Hepatocyte (in vitro differentiated cells): ENCODE measurements around the gene GREM2. TPM values are rescaled to one million over a fixed set of nuclear protein-coding genes. Genes with fewer than 3 reads are reported as not detected.

ENCODE experiments used
- DNase-seq: peaks from one replicate; pipeline ENCODE4 v3.0.0-alpha.2; 2016; ENCODE audit warnings: low spot score
- H2AFZ ChIP-seq: fragments of 200-600 bp; sonication (generic); 2 replicates; pipeline ENCODE4 v1.6.0; 2016; ENCODE audit warnings: antibody characterized with exemption, mild to moderate bottlenecking
- H3K27ac ChIP-seq: fragments of 200-600 bp; sonication (generic); 2 replicates; pipeline ENCODE4 v1.5.1; 2016; ENCODE audit warnings: mild to moderate bottlenecking
- H3K27me3 ChIP-seq: fragments of 200-600 bp; sonication (generic); 2 replicates; pipeline ENCODE4 v1.6.1; 2016
- H3K36me3 ChIP-seq: fragments of 200-600 bp; sonication (generic); replicated peaks from 2 replicates; pipeline ENCODE4 v1.5.1; 2016; ENCODE audit warnings: low read depth; ENCODE audit not compliant: insufficient read depth
- H3K4me1 ChIP-seq: fragments of 200-600 bp; sonication (generic); 2 replicates; pipeline ENCODE4 v1.5.1; 2016; ENCODE audit warnings: mild to moderate bottlenecking, moderate library complexity; ENCODE audit not compliant: insufficient read depth
- H3K4me2 ChIP-seq: fragments of 200-600 bp; sonication (generic); 2 replicates; pipeline ENCODE4 v1.6.0; 2016
- H3K4me3 ChIP-seq: fragments of 200-600 bp; sonication (generic); 2 replicates; pipeline ENCODE4 v1.5.1; 2016; ENCODE audit warnings: mild to moderate bottlenecking
- H3K79me2 ChIP-seq: fragments of 200-600 bp; sonication (generic); 2 replicates; pipeline ENCODE4 v1.6.0; 2017; ENCODE audit warnings: mild to moderate bottlenecking
- H3K9me2 ChIP-seq: fragments of 200-600 bp; sonication (generic); replicated peaks from 2 replicates; pipeline ENCODE4 v1.6.0; 2017; ENCODE audit warnings: mild to moderate bottlenecking; ENCODE audit not compliant: insufficient read depth
- H3K9me3 ChIP-seq: fragments of 200-600 bp; sonication (generic); 2 replicates; pipeline ENCODE4 v1.5.1; 2016; ENCODE audit warnings: low read depth, mild to moderate bottlenecking
- H4K20me1 ChIP-seq: fragments of 200-600 bp; sonication (generic); 2 replicates; pipeline ENCODE4 v1.6.0; 2016; ENCODE audit warnings: mild to moderate bottlenecking; ENCODE audit not compliant: insufficient read depth, poor library complexity, severe bottlenecking
- EZH2 ChIP-seq: fragments of 200-600 bp; sonication (generic); IDR thresholded peaks from 2 replicates; pipeline ENCODE4 v1.6.1; 2016; ENCODE audit warnings: antibody characterized with exemption, mild to moderate bottlenecking, borderline replicate concordance
- EZH2phosphoT487 ChIP-seq: fragments of 200-600 bp; sonication (generic); IDR thresholded peaks from one replicate; pipeline ENCODE4 v1.6.1; 2018; ENCODE audit warnings: antibody characterized with exemption, mild to moderate bottlenecking, low read depth, moderate library complexity; ENCODE audit not compliant: unreplicated experiment, severe bottlenecking
- WGBS: methylation state at CpG from one replicate; pipeline ENCODE4 v1.1.6; 2016; ENCODE audit warnings: low lambda C conversion rate; ENCODE audit errors: missing lambda C conversion rate; 5-methylcytosine and 5-hydroxymethylcytosine counted together
- polyA plus RNA-seq: library from polyadenylated mRNA; unstranded; fragments of >200 nt; fragmentation: Nextera tagmentation; extraction: Ambion mirVana; gene quantifications from 2 replicates; pipeline ENCODE4 v1.2.1, GENCODE V29; 2016
- total RNA-seq: library from RNA; depleted of rRNA; stranded (reverse); fragments of >200 nt; gene quantifications from 2 replicates; pipeline ENCODE4 v1.2.3, GENCODE V29; 2014
- TF ChIP-seq, protein P1 (sequence below): fragments of 200-600 bp; sonication (generic); IDR thresholded peaks from 2 replicates; pipeline ENCODE4 v1.5.1; 2016; ENCODE audit warnings: antibody characterized with exemption, mild to moderate bottlenecking; ENCODE audit not compliant: poor library complexity

The GREM2 gene
- total and polyA plus RNA-seq, 2 experiments from 2014 or later, result 3.3 to 5.6 TPM

DNA sequence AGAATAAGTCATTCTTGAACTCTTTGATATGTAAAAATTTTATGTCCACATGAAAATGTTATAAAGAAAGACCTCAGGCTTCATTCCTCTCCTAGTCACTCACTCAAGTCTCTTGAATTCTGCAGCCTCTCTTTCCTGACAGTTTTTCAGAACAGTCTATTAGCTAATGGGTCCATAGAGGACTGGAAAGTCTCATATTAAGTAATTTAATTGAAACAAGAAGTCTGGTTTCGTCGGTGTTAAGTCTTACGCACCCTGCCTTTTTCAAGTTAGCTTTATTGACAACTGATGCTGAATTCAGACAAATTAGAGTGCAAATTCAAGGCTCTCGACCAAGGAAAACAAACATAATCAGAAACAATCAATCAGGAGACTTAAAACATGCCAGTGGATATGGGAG lies 105.8 kb downstream of the GREM2 start:
- Histone ChIP-seq H3K27ac (no peak overlapping the region), H3K9me2 (no peaks in the 10 kb centered on the region), H3K9me3 (no peaks in the 10 kb centered on the region), H3K4me3 (no peak overlapping the region), H3K27me3 (no peaks in the 10 kb centered on the region), H3K79me2 (no peaks in the 10 kb centered on the region), H4K20me1 (no peaks in the 10 kb centered on the region), H3K4me2 (no peak overlapping the region), H3K36me3 (no peaks in the 10 kb centered on the region), H3K4me1 (peaks cover 6% of the 10 kb centered on the region), H2AFZ (no peak overlapping the region)
- WGBS, result 83% methylated on average over 4 of the region's 4 CpGs
- no peak for DNase-seq
- TF ChIP-seq, protein P1, sequence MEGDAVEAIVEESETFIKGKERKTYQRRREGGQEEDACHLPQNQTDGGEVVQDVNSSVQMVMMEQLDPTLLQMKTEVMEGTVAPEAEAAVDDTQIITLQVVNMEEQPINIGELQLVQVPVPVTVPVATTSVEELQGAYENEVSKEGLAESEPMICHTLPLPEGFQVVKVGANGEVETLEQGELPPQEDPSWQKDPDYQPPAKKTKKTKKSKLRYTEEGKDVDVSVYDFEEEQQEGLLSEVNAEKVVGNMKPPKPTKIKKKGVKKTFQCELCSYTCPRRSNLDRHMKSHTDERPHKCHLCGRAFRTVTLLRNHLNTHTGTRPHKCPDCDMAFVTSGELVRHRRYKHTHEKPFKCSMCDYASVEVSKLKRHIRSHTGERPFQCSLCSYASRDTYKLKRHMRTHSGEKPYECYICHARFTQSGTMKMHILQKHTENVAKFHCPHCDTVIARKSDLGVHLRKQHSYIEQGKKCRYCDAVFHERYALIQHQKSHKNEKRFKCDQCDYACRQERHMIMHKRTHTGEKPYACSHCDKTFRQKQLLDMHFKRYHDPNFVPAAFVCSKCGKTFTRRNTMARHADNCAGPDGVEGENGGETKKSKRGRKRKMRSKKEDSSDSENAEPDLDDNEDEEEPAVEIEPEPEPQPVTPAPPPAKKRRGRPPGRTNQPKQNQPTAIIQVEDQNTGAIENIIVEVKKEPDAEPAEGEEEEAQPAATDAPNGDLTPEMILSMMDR, result no peak
- TF ChIP-seq EZH2phosphoT487, result no peak
- no peak for TF ChIP-seq EZH2

DNA sequence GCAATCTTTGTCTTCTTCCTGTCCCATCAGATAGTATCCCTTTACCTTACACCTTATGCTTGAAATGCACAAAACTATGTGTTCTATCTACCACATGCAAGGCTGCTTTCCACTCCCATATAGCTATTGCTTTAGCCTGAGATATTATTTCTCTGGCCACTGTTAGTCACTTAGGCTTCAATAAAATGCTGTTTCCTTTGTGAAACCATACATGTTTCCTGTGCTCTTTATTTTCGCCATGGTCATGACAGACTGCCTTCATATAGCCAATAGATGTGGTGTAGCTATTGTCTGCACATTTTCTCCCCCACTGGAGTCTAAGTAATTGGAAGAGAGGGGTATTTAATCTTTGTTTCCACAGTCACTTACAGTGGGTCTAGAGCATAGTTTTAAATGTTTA lies 108.4 kb downstream of the GREM2 start:
- no peak overlapping the region for H3K27ac ChIP-seq
- H3K4me1 ChIP-seq, result peaks cover 3% of the 10 kb centered on the region
- TF ChIP-seq EZH2, result no peak
- no peak for TF ChIP-seq EZH2phosphoT487
- TF ChIP-seq, protein P1, result no peak
- no peaks in the 10 kb centered on the region for H3K27me3 ChIP-seq
- H2AFZ ChIP-seq, result no peak overlapping the region
- WGBS, result 3% methylated on average over 1 of the region's 1 CpG
- no peaks in the 10 kb centered on the region for H3K9me3 ChIP-seq
- H3K9me2 ChIP-seq, result no peaks in the 10 kb centered on the region
- no peak overlapping the region for H3K4me3 ChIP-seq
- no peak for DNase-seq
- no peaks in the 10 kb centered on the region for H4K20me1 ChIP-seq
- H3K4me2 ChIP-seq, result no peak overlapping the region
- no peaks in the 10 kb centered on the region for H3K79me2 ChIP-seq
- H3K36me3 ChIP-seq, result no peaks in the 10 kb centered on the region

DNA sequence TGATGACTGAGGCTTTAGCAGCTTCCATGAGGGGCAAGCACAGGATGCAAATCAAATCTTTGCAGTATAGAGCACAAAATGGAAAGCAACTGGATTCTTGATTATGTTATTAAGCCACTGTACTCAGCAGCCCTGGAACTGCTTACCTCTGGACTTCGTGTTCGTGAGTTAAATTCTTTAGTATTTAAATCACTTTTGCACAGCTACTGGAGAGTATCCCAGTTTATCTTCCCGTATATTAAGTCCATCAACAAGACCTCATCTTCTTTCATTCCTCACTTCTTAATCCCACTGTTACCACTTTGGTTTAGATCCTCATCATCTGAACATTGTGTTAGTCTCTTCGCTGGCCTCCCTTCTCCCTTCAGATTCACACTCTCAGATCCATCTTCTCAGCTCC lies 108.9 kb downstream of the GREM2 start:
- no peaks in the 10 kb centered on the region for H3K79me2 ChIP-seq
- DNase-seq, result no peak
- no peak overlapping the region for H3K4me3 ChIP-seq

More for the DNA sequence above, 108.9 kb downstream of the GREM2 start:
- no peak for TF ChIP-seq EZH2phosphoT487
- TF ChIP-seq, protein P1, result no peak
- no peak for TF ChIP-seq EZH2
- Histone ChIP-seq H3K9me3 (no peaks in the 10 kb centered on the region), H3K4me1 (no peaks in the 10 kb centered on the region), H3K27me3 (no peaks in the 10 kb centered on the region), H3K4me2 (no peak overlapping the region), H3K36me3 (no peaks in the 10 kb centered on the region), H4K20me1 (no peaks in the 10 kb centered on the region), H3K9me2 (no peaks in the 10 kb centered on the region), H2AFZ (no peak overlapping the region), H3K27ac (no peak overlapping the region)
- WGBS, result 75% methylated on average over 4 of the region's 4 CpGs
